BJ (cell line): Measurements from ENCODE around the gene OXER1. TPM values are rescaled to one million over a fixed set of nuclear protein-coding genes. Genes with fewer than 3 reads are reported as not detected.

Experiments used
- CTCF ChIA-PET: fragments of 350-600 bp; formaldehyde crosslinking; extraction: SDS; loops from one replicate; lab custom pipeline; 2021; ENCODE audit warnings: antibody characterized with exemption, inconsistent platforms; lab: Yijun Ruan, JAX
- POLR2A ChIA-PET: fragments of 300-600 bp; sonication (Branson Sonifier 250); formaldehyde crosslinking; extraction: SDS; loops from one replicate; lab custom pipeline; 2021; ENCODE audit warnings: antibody characterized with exemption; lab: Charles Lee
- DNase-seq: peaks from one replicate; pipeline ENCODE4 v3.0.0-alpha.2; 2011; ENCODE audit warnings: low read depth
- H3K27me3 ChIP-seq: 2 replicates; pipeline ENCODE4 v1.6.0; 2011; ENCODE audit warnings: low read length; ENCODE audit not compliant: control insufficient read depth, insufficient read depth
- H3K36me3 ChIP-seq: 2 replicates; pipeline ENCODE4 v1.5.1; 2011; ENCODE audit warnings: low read length; ENCODE audit not compliant: control insufficient read depth, insufficient read depth
- H3K4me3 ChIP-seq: 2 replicates; pipeline ENCODE4 v1.5.1; 2011; ENCODE audit warnings: low read depth, mild to moderate bottlenecking, control low read depth, low read length
- polyA plus RNA-seq: library from polyadenylated mRNA; depleted of rRNA; stranded (reverse); fragments of >200 nt; gene quantifications from 2 replicates; pipeline ENCODE4 v1.2.3, GENCODE V29; 2011
- TF ChIP-seq, protein P1 (sequence below): IDR thresholded peaks from 2 replicates; pipeline ENCODE4 v1.5.1; 2011; ENCODE audit warnings: low read depth, mild to moderate bottlenecking, control low read depth, inconsistent platforms, low read length, moderate library complexity; ENCODE audit not compliant: insufficient read depth

The OXER1 gene
- polyA plus RNA-seq, 1 experiment = not detected

DNA sequence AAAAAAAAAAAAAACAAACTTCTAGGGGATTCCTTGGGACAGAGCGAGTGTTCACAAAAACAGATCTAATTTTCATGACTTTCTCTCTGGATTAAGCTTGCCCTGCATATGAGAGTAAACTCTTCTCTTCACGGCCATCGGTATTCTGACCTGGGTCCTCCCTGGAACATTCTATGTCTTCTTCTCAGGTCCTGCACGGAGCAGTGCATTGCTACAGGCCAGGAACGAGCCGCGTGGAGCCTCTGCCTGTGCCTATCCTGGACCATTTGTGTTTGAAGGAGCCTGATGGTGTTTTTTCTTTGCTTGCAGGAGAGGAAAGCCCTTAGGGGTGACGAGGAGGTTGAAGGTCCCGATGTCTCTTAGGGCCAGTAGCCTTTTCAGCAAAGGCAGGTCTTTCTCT, 1.8 kb upstream of the OXER1 start:
- Histone ChIP-seq H3K4me3 (no peak overlapping the region), H3K27me3 (no peaks in the 10 kb centered on the region), H3K36me3 (no peaks in the 10 kb centered on the region)
- TF ChIP-seq, protein P1, sequence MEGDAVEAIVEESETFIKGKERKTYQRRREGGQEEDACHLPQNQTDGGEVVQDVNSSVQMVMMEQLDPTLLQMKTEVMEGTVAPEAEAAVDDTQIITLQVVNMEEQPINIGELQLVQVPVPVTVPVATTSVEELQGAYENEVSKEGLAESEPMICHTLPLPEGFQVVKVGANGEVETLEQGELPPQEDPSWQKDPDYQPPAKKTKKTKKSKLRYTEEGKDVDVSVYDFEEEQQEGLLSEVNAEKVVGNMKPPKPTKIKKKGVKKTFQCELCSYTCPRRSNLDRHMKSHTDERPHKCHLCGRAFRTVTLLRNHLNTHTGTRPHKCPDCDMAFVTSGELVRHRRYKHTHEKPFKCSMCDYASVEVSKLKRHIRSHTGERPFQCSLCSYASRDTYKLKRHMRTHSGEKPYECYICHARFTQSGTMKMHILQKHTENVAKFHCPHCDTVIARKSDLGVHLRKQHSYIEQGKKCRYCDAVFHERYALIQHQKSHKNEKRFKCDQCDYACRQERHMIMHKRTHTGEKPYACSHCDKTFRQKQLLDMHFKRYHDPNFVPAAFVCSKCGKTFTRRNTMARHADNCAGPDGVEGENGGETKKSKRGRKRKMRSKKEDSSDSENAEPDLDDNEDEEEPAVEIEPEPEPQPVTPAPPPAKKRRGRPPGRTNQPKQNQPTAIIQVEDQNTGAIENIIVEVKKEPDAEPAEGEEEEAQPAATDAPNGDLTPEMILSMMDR = no peak
- ChIA-PET CTCF (no interaction called here), POLR2A (no interaction called here)
- no peak for DNase-seq

DNA sequence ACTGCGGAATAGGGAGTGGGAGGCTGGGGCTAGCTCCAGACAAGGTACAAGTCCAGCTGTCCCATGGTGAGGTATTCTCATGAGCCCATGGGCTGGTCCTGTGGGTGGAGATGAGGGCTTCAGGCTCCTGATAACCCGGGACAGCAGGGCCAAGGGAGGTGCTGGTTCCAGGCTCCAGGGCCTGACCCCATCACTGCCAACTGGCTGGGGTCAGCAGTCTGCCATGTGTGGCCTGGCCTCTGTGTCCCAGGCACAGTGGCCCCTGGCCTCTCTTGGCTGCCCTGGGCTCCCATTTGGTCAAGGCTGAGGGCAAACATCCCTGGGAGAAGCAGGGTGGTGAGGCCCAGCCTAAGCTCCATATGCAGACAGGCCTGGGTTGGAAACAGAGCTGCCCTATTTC, 966 bp upstream of the OXER1 start:
- no peak for DNase-seq
- Histone ChIP-seq H3K27me3 (no peaks in the 10 kb centered on the region), H3K36me3 (no peaks in the 10 kb centered on the region), H3K4me3 (no peak overlapping the region)
- ChIA-PET CTCF (interaction anchor here (1.2 kb wide), 1 partner anchor 30 kb away, joined by 3 read pairs; no protein-coding TSS in a partner anchor), POLR2A (no interaction called here)
- TF ChIP-seq, protein P1 = no peak

DNA sequence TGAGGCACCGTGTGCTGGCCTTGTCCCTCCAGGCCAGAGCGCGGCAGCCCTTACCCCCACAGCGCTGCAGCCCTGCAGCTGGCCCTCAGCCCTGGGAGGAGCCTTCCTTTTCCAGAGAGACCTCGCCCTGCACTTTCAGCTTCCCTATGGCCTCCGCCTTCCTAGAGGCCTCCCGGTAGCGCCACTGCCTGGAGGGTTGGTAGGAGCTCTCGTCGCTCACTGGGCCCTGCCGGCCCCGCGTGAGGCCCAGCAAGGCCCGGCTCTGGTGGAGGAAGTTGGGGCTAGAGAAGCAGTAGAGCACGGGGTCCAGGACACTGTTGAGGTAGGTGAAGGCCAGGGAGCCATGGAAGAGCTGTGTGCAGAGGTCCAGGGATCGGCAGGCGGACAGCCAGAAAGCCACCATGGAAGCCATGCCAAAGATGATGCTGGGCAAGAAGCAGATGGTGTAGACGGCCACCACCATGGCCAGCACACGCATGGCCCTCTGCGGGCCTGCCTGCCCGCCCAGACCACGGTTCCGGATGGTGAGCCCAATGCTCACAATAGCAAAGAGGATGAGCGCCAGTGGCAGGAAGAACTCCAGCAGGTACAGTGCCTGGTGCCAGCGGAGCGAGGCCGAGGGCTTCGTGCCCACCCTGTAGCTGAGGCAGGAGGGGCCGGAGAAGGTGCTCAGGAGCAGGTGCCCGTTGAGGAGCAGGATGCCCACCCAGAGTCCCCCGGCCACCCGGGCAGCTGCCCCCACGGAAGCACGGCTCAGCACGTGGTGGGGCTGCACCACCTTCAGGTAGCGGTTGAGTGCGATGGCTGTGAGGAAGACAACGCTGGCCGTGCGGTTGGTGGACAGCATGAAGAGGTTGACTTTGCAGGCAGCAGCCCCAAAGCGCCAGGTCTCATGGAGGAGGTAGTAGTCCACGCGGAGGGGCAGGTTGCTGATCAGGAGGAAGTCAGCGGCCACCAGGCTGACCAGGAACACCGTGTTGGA, 821 bp downstream of the OXER1 start:
- no peak for DNase-seq
- no peaks in the 10 kb centered on the region for H3K36me3 ChIP-seq
- H3K4me3 ChIP-seq = no peak overlapping the region
- TF ChIP-seq, protein P1 = no peak
- no peaks in the 10 kb centered on the region for H3K27me3 ChIP-seq
- CTCF ChIA-PET = no interaction called here
- POLR2A ChIA-PET = no interaction called here

DNA sequence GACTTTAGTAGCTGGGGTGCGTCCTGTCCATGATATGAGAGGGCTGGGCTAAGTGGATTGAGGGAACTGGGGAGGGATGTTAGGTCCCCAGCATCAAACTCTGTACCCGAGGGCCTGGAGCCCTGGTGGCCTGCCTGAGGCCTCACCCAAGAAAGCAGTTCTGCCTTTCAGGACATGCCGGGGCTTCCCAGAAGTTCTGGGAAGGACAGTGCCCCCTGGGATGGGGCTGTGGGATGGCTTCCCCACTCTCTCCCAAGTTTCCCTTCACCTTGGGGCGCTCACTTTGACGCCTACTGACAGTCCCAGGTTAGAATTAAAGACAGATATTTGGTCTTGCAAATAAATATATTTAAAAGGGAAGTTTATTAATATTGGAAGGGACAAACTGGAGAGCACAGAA, 1.8 kb downstream of the OXER1 start:
- POLR2A ChIA-PET = no interaction called here
- TF ChIP-seq, protein P1 = no peak
- Histone ChIP-seq H3K4me3 (no peak overlapping the region), H3K36me3 (no peaks in the 10 kb centered on the region), H3K27me3 (no peaks in the 10 kb centered on the region)
- DNase-seq = no peak
- CTCF ChIA-PET = no interaction called here

DNA sequence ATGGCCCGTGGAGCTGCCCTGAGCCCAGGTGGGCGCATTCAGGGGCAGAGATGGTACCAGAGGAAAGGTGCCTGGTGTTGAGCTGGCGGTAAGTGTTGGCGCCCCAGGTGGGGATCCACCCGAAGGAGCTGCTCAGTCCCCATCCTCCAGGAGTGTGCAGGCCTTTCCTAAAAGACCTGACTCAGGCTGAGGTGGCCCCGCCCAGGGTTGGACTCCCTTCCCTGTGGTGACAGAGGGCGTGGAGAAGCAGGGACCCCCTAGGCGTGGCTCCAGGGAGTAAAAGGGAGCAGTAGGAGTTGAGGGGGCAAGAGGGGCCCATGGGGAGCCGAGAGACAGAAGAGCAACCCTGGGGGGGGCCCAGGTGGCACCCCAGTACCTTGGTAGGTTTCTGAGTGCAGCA, 2.4 kb downstream of the OXER1 start:
- Histone ChIP-seq H3K36me3 (no peaks in the 10 kb centered on the region), H3K4me3 (no peak overlapping the region), H3K27me3 (no peaks in the 10 kb centered on the region)
- TF ChIP-seq, protein P1 = no peak
- POLR2A ChIA-PET = no interaction called here
- DNase-seq = no peak
- CTCF ChIA-PET = no interaction called here
